Liver (tissue), 9 donors: Measurements from ENCODE around the gene BRD4. TPM values are rescaled to one million over a fixed set of nuclear protein-coding genes. Genes with fewer than 3 reads are reported as not detected.

ENCODE experiments used
- DNase-seq: peaks from one replicate; pipeline ENCODE4 v3.0.0-alpha.2; 2017; ENCODE audit warnings: low spot score
- H3K27ac ChIP-seq, 2 donors: one replicate each; pipeline ENCODE4 v1.7.0; 2013; ENCODE audit warnings: inconsistent platforms in 2 of 2, low read length in 2 of 2, control low read depth in 1 of 2, low read depth in 1 of 2, mild to moderate bottlenecking in 1 of 2
- H3K27me3 ChIP-seq, 4 donors: one replicate each; pipeline versions ENCODE4 v1.6.1 to v1.7.0; 2013; ENCODE audit warnings: low read length in 3 of 4, inconsistent platforms in 1 of 4, mild to moderate bottlenecking in 1 of 4, moderate library complexity in 1 of 4; ENCODE audit not compliant: control insufficient read depth in 4 of 4, insufficient read depth in 4 of 4
- H3K36me3 ChIP-seq, 4 donors: one replicate each; pipeline versions ENCODE4 v1.6.1 to v1.7.0; 2013; ENCODE audit warnings: low read length in 3 of 4, mild to moderate bottlenecking in 3 of 4, low read depth in 1 of 4, moderate library complexity in 1 of 4; ENCODE audit not compliant: control insufficient read depth in 4 of 4, insufficient read depth in 3 of 4
- H3K4me1 ChIP-seq, 4 donors: one replicate each; pipeline versions ENCODE4 v1.6.1 to v1.7.0; 2013; ENCODE audit warnings: low read length in 3 of 4, mild to moderate bottlenecking in 3 of 4, moderate library complexity in 1 of 4; ENCODE audit not compliant: control insufficient read depth in 4 of 4, insufficient read depth in 4 of 4
- H3K4me3 ChIP-seq, 3 donors: one replicate each; pipeline versions ENCODE4 v1.6.1 to v1.7.0; 2013; ENCODE audit warnings: low read length in 3 of 3, control low read depth in 1 of 3, low read depth in 1 of 3, mild to moderate bottlenecking in 1 of 3
- H3K9ac ChIP-seq, 2 donors: one replicate each; pipeline ENCODE4 v1.7.0; 2013; ENCODE audit warnings: low read length in 2 of 2, mild to moderate bottlenecking in 2 of 2, moderate library complexity in 2 of 2, control low read depth in 1 of 2, low read depth in 1 of 2
- H3K9me3 ChIP-seq, 4 donors: one replicate each; pipeline versions ENCODE4 v1.6.1 to v1.7.0; 2013; ENCODE audit warnings: low read length in 3 of 4; ENCODE audit not compliant: control insufficient read depth in 4 of 4
- EGR1 ChIP-seq, 2 donors: IDR thresholded peaks; 2 replicates each; pipeline ENCODE4 v1.6.1; 2016 to 2018; ENCODE audit warnings: antibody characterized with exemption in 2 of 2, low read depth in 2 of 2
- FOXA1 ChIP-seq: IDR thresholded peaks from 2 replicates; pipeline ENCODE4 v1.6.1; 2016; ENCODE audit warnings: antibody characterized with exemption
- FOXA2 ChIP-seq: IDR thresholded peaks from 2 replicates; pipeline ENCODE4 v1.6.1; 2016; ENCODE audit warnings: antibody characterized with exemption
- GABPA ChIP-seq, 2 donors: IDR thresholded peaks in 1 of 2; conservative IDR thresholded peaks in 1 of 2; 2 replicates each; pipeline ENCODE4 v1.6.1; 2016; ENCODE audit warnings: antibody characterized with exemption in 2 of 2, mild to moderate bottlenecking in 1 of 2, moderate library complexity in 1 of 2
- HNF4A ChIP-seq, 2 donors: conservative IDR thresholded peaks; 2 replicates each; pipeline ENCODE4 v1.6.1; 2016; ENCODE audit warnings: antibody characterized with exemption in 2 of 2, mild to moderate bottlenecking in 2 of 2
- HNF4G ChIP-seq: IDR thresholded peaks from 2 replicates; pipeline ENCODE4 v1.6.1; 2016; ENCODE audit warnings: antibody characterized with exemption
- JUND ChIP-seq, 2 donors: IDR thresholded peaks; 2 replicates each; pipeline ENCODE4 v1.6.1; 2016; ENCODE audit warnings: antibody characterized with exemption in 2 of 2
- RAD21 ChIP-seq, 2 donors: IDR thresholded peaks; 2 replicates each; pipeline ENCODE4 v1.6.1; 2016; ENCODE audit warnings: antibody characterized with exemption in 2 of 2, mild to moderate bottlenecking in 2 of 2
- RXRA ChIP-seq, 2 donors: IDR thresholded peaks; 2 replicates each; pipeline ENCODE4 v1.6.1; 2017 to 2018; ENCODE audit warnings: antibody characterized with exemption in 2 of 2, mild to moderate bottlenecking in 1 of 2
- SP1 ChIP-seq: IDR thresholded peaks from 2 replicates; pipeline ENCODE4 v1.6.1; 2018; ENCODE audit warnings: antibody characterized with exemption, mild to moderate bottlenecking
- YY1 ChIP-seq: IDR thresholded peaks from 2 replicates; pipeline ENCODE4 v1.6.1; 2016; ENCODE audit warnings: antibody characterized with exemption, mild to moderate bottlenecking
- WGBS: extraction: QIAGEN DNeasy Blood & Tissue Kit; methylation state at CpG from one replicate; pipeline ENCODE4 v1.1.7; 2013; 5-methylcytosine and 5-hydroxymethylcytosine counted together
- polyA plus RNA-seq, 2 donors: library from polyadenylated mRNA; stranded (reverse) in 1 of 2; unstranded in 1 of 2; fragments of 200-250 nt in 1 of 2; fragments of >200 nt in 1 of 2; fragmentation: Nextera tagmentation in 1 of 2; extraction: Ambion mirVana in 1 of 2; gene quantifications; one replicate each; pipeline versions ENCODE4 v1.2.1 to v1.2.3, GENCODE V29; 2013 to 2015
- total RNA-seq, 2 donors: library from RNA; depleted of rRNA; stranded (reverse); fragments of >200 nt; gene quantifications; one replicate each; pipeline ENCODE4 v1.2.3, GENCODE V29; 2014
- TF ChIP-seq, protein P1 (sequence below): IDR thresholded peaks from 2 replicates; pipeline ENCODE4 v1.6.1; 2016; ENCODE audit warnings: antibody characterized with exemption
- TF ChIP-seq, protein P2 (sequence below): fragments of 150-350 bp; IDR thresholded peaks from 2 replicates; pipeline ENCODE4 v1.5.1; 2017; ENCODE audit warnings: improper control_type of control experiment, low read depth, low read length; ENCODE audit not compliant: missing input control
- TF ChIP-seq, protein P3 (sequence below): IDR thresholded peaks from 2 replicates; pipeline ENCODE4 v1.6.1; 2016; ENCODE audit warnings: antibody characterized with exemption
- TF ChIP-seq, protein P4 (sequence below): IDR thresholded peaks from 2 replicates; pipeline ENCODE4 v1.6.1; 2016; ENCODE audit warnings: antibody characterized with exemption
- TF ChIP-seq, protein P5 (sequence below): IDR thresholded peaks from 2 replicates; pipeline ENCODE4 v1.6.1; 2016; ENCODE audit warnings: antibody characterized with exemption, mild to moderate bottlenecking
- donor health status: healthy.
- donor health status: healthy.
- donor health status: healthy.
- donor health status: healthy.
- donor health status: healthy.

The BRD4 gene
- total and polyA plus RNA-seq, 4 donors, result 13.6 to 25.8 (median 20.5) TPM

DNA sequence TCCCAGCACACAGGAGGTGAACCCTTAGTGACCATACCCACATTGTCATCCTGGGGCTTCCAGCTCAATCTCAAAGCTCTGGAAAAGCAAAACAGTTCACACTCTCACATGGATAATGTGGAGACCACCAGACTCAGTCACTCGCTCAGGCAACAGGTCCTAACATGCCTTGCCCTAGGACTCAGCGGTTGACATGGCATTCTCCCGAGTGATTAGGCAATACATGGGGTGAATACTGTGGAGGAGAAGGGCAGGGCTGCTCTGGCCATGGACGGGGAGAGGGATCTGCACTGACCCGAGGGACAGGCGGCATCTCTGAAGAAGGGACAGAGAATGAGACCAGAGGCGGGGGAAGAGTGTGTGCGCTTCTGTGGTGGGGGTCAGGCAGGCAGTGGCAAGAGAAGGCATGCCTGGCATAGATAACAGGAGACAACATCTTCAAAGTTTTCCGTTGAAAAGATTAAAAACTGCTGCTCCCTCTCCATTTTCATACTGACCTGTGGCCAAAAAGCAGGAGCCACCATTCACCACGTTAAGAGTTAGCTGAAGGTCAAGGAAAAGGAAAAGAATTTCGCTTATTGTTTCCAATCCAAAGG lies 55.6 kb downstream of the BRD4 start:
- H3K27me3 ChIP-seq, result no peaks in the 10 kb centered on the region
- peaks cover 15 to 67% (median 54%) of the 10 kb centered on the region in 4 donors for H3K4me1 ChIP-seq
- H3K27ac ChIP-seq, result no peak overlapping the region
- DNase-seq, result no peak
- no peaks in the 10 kb centered on the region for H3K9me3 ChIP-seq
- TF ChIP-seq JUND (IDR thresholded peaks at IDR 0.05) (no peak), GABPA (IDR thresholded peaks at IDR 0.05 in 1 of 2, conservative IDR thresholded peaks at IDR 0.05 in 1 of 2) (no peak), RXRA (IDR thresholded peaks at IDR 0.05) (no peak), FOXA1 (no peak), SP1 (no peak), EGR1 (IDR thresholded peaks at IDR 0.05; ENCODE audit: low read depth in 2 of 2) (no peak), YY1 (no peak), RAD21 (IDR thresholded peaks at IDR 0.05) (no peak), HNF4A (conservative IDR thresholded peaks at IDR 0.05) (no peak), FOXA2 (no peak), HNF4G (no peak)
- TF ChIP-seq, protein P1, sequence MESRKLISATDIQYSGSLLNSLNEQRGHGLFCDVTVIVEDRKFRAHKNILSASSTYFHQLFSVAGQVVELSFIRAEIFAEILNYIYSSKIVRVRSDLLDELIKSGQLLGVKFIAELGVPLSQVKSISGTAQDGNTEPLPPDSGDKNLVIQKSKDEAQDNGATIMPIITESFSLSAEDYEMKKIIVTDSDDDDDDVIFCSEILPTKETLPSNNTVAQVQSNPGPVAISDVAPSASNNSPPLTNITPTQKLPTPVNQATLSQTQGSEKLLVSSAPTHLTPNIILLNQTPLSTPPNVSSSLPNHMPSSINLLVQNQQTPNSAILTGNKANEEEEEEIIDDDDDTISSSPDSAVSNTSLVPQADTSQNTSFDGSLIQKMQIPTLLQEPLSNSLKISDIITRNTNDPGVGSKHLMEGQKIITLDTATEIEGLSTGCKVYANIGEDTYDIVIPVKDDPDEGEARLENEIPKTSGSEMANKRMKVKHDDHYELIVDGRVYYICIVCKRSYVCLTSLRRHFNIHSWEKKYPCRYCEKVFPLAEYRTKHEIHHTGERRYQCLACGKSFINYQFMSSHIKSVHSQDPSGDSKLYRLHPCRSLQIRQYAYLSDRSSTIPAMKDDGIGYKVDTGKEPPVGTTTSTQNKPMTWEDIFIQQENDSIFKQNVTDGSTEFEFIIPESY, result no peak
- TF ChIP-seq, protein P2, sequence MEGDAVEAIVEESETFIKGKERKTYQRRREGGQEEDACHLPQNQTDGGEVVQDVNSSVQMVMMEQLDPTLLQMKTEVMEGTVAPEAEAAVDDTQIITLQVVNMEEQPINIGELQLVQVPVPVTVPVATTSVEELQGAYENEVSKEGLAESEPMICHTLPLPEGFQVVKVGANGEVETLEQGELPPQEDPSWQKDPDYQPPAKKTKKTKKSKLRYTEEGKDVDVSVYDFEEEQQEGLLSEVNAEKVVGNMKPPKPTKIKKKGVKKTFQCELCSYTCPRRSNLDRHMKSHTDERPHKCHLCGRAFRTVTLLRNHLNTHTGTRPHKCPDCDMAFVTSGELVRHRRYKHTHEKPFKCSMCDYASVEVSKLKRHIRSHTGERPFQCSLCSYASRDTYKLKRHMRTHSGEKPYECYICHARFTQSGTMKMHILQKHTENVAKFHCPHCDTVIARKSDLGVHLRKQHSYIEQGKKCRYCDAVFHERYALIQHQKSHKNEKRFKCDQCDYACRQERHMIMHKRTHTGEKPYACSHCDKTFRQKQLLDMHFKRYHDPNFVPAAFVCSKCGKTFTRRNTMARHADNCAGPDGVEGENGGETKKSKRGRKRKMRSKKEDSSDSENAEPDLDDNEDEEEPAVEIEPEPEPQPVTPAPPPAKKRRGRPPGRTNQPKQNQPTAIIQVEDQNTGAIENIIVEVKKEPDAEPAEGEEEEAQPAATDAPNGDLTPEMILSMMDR, result no peak
- TF ChIP-seq, protein P3, sequence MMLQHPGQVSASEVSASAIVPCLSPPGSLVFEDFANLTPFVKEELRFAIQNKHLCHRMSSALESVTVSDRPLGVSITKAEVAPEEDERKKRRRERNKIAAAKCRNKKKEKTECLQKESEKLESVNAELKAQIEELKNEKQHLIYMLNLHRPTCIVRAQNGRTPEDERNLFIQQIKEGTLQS, result no peak
- TF ChIP-seq, protein P4, sequence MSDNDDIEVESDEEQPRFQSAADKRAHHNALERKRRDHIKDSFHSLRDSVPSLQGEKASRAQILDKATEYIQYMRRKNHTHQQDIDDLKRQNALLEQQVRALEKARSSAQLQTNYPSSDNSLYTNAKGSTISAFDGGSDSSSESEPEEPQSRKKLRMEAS, result no peak
- H3K36me3 ChIP-seq, result peaks cover 6 to 9% (median 8%) of the 10 kb centered on the region in 4 donors
- H3K9ac ChIP-seq, result no peak overlapping the region
- WGBS, result 57% methylated on average over 11 of the region's 11 CpGs
- no peak overlapping the region for H3K4me3 ChIP-seq

DNA sequence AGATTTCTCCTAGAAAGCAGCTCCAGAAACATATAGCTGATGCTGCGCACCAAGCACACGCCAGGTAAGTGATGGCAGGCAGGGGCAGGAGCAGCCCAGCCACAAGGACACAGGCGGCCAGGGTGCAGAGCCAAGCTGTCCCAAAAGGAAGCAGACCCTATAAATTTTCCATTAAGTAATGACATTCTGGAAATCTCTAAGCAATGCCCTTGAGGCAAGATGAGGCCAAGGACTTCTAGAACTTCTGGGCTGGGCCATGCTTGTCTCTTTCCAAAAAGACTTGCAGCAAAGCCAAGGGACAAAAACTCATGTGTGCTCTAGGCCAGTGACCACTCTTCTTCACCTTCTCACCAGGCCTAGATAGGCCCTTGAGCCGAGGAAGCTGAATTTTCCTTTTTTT lies 57.9 kb downstream of the BRD4 start:
- H3K4me3 ChIP-seq, result no peak overlapping the region
- H3K36me3 ChIP-seq, result peaks cover 6 to 17% (median 16%) of the 10 kb centered on the region in 4 donors
- no peaks in the 10 kb centered on the region for H3K9me3 ChIP-seq
- DNase-seq, result no peak
- H3K9ac ChIP-seq, result no peak overlapping the region
- no peaks in the 10 kb centered on the region for H3K27me3 ChIP-seq
- peaks cover 13 to 67% (median 50%) of the 10 kb centered on the region in 4 donors for H3K4me1 ChIP-seq
- H3K27ac ChIP-seq, result no peak overlapping the region
- TF ChIP-seq, protein P2, result no peak
- TF ChIP-seq FOXA1 (no peak), RXRA (IDR thresholded peaks at IDR 0.05) (peak in 1 of 2 donors; percentile 9)
- TF ChIP-seq, protein P5, sequence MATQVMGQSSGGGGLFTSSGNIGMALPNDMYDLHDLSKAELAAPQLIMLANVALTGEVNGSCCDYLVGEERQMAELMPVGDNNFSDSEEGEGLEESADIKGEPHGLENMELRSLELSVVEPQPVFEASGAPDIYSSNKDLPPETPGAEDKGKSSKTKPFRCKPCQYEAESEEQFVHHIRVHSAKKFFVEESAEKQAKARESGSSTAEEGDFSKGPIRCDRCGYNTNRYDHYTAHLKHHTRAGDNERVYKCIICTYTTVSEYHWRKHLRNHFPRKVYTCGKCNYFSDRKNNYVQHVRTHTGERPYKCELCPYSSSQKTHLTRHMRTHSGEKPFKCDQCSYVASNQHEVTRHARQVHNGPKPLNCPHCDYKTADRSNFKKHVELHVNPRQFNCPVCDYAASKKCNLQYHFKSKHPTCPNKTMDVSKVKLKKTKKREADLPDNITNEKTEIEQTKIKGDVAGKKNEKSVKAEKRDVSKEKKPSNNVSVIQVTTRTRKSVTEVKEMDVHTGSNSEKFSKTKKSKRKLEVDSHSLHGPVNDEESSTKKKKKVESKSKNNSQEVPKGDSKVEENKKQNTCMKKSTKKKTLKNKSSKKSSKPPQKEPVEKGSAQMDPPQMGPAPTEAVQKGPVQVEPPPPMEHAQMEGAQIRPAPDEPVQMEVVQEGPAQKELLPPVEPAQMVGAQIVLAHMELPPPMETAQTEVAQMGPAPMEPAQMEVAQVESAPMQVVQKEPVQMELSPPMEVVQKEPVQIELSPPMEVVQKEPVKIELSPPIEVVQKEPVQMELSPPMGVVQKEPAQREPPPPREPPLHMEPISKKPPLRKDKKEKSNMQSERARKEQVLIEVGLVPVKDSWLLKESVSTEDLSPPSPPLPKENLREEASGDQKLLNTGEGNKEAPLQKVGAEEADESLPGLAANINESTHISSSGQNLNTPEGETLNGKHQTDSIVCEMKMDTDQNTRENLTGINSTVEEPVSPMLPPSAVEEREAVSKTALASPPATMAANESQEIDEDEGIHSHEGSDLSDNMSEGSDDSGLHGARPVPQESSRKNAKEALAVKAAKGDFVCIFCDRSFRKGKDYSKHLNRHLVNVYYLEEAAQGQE, result no peak
- WGBS, result 90% methylated on average over 4 of the region's 4 CpGs
